IPS-20b (cell line): ENCODE data around the gene CYP39A1.

Experiments
- H3K27ac ChIP-seq: one replicate; pipeline ENCODE4 v1.5.1; 2013; ENCODE audit warnings: low read length
- H3K27me3 ChIP-seq: 2 replicates; pipeline ENCODE4 v1.6.1; 2013; ENCODE audit warnings: mild to moderate bottlenecking, low read length, inconsistent platforms; ENCODE audit not compliant: insufficient read depth
- H3K36me3 ChIP-seq: 2 replicates; pipeline ENCODE4 v1.6.1; 2013; ENCODE audit warnings: low read depth, mild to moderate bottlenecking, inconsistent platforms, low read length, moderate library complexity; ENCODE audit not compliant: insufficient read depth
- H3K4me1 ChIP-seq: 2 replicates; pipeline ENCODE4 v1.6.1; 2013; ENCODE audit warnings: mild to moderate bottlenecking, control low read depth, inconsistent platforms, low read length, moderate library complexity; ENCODE audit not compliant: insufficient read depth
- H3K4me3 ChIP-seq: 2 replicates; pipeline ENCODE4 v1.5.1; 2013; ENCODE audit warnings: mild to moderate bottlenecking, low read length, inconsistent platforms
- H3K9ac ChIP-seq: 2 replicates; pipeline ENCODE4 v1.6.1; 2013; ENCODE audit warnings: low read depth, mild to moderate bottlenecking, inconsistent platforms, low read length, moderate library complexity
- H3K9me3 ChIP-seq: 2 replicates; pipeline ENCODE4 v1.6.1; 2013; ENCODE audit warnings: mild to moderate bottlenecking, low read depth, low read length, inconsistent platforms; ENCODE audit not compliant: insufficient read depth

The CYP39A1 gene

GRCh38 chr6:46618726-46619125 lies 33.9 kb downstream of the CYP39A1 start:
- Histone ChIP-seq H3K27me3 (no peaks in the 10 kb centered on the region), H3K9me3 (no peaks in the 10 kb centered on the region), H3K4me3 (no peak overlapping the region), H3K4me1 (no peaks in the 10 kb centered on the region), H3K36me3 (no peaks in the 10 kb centered on the region), H3K27ac (no peak overlapping the region), H3K9ac (no peak overlapping the region)

- H3K36me3 ChIP-seq = no peaks in the 10 kb centered on the region
- H3K27ac ChIP-seq = no peak overlapping the region
- H3K9ac ChIP-seq = no peak overlapping the region
- no peak overlapping the region for H3K4me3 ChIP-seq
- H3K27me3 ChIP-seq = no peaks in the 10 kb centered on the region
- H3K9me3 ChIP-seq = no peaks in the 10 kb centered on the region
- no peaks in the 10 kb centered on the region for H3K4me1 ChIP-seq
Observed at GRCh38 chr6:46612645-46613044, 40.0 kb downstream of the CYP39A1 start.

GRCh38 chr6:46610862-46611553 lies 41.6 kb downstream of the CYP39A1 start:
- Histone ChIP-seq H3K27me3 (no peaks in the 10 kb centered on the region), H3K4me3 (no peak overlapping the region), H3K27ac (no peak overlapping the region), H3K9ac (no peak overlapping the region), H3K36me3 (no peaks in the 10 kb centered on the region), H3K9me3 (no peaks in the 10 kb centered on the region), H3K4me1 (no peaks in the 10 kb centered on the region)

- Histone ChIP-seq H3K4me3 (no peak overlapping the region), H3K36me3 (no peaks in the 10 kb centered on the region), H3K27me3 (no peaks in the 10 kb centered on the region), H3K9ac (no peak overlapping the region), H3K27ac (no peak overlapping the region), H3K9me3 (no peaks in the 10 kb centered on the region), H3K4me1 (no peaks in the 10 kb centered on the region)
Observed at GRCh38 chr6:46606338-46606737, 46.3 kb downstream of the CYP39A1 start.

- H3K4me1 ChIP-seq = no peaks in the 10 kb centered on the region
- H3K27me3 ChIP-seq = no peaks in the 10 kb centered on the region
- no peak overlapping the region for H3K9ac ChIP-seq
- H3K4me3 ChIP-seq = no peak overlapping the region
- no peaks in the 10 kb centered on the region for H3K9me3 ChIP-seq
- H3K27ac ChIP-seq = no peak overlapping the region
- no peaks in the 10 kb centered on the region for H3K36me3 ChIP-seq
Observed at GRCh38 chr6:46605091-46605797, 47.4 kb downstream of the CYP39A1 start.

GRCh38 chr6:46598215-46598614 lies 54.4 kb downstream of the CYP39A1 start:
- H3K9me3 ChIP-seq = peaks cover 3% of the 10 kb centered on the region; the same call in 1 of the 2 replicates
- H3K4me1 ChIP-seq = no peaks in the 10 kb centered on the region
- H3K27ac ChIP-seq = no peak overlapping the region
- no peaks in the 10 kb centered on the region for H3K36me3 ChIP-seq
- no peak overlapping the region for H3K4me3 ChIP-seq
- no peaks in the 10 kb centered on the region for H3K27me3 ChIP-seq
- no peak overlapping the region for H3K9ac ChIP-seq

GRCh38 chr6:46592740-46593139 lies 59.9 kb downstream of the CYP39A1 start:
- H3K9ac ChIP-seq = no peak overlapping the region
- no peak overlapping the region for H3K27ac ChIP-seq
- no peaks in the 10 kb centered on the region for H3K27me3 ChIP-seq
- no peaks in the 10 kb centered on the region for H3K36me3 ChIP-seq
- no peaks in the 10 kb centered on the region for H3K4me1 ChIP-seq
- H3K4me3 ChIP-seq = no peak overlapping the region
- H3K9me3 ChIP-seq = peaks cover 3% of the 10 kb centered on the region; the same call in 1 of the 2 replicates

GRCh38 chr6:46592046-46592445 lies 60.6 kb downstream of the CYP39A1 start:
- no peaks in the 10 kb centered on the region for H3K4me1 ChIP-seq
- no peak overlapping the region for H3K4me3 ChIP-seq
- H3K9ac ChIP-seq = no peak overlapping the region

GRCh38 chr6:46590765-46591164 lies 61.9 kb downstream of the CYP39A1 start:
- H3K9ac ChIP-seq = no peak overlapping the region
- H3K4me3 ChIP-seq = no peak overlapping the region
- H3K36me3 ChIP-seq = no peaks in the 10 kb centered on the region
- H3K4me1 ChIP-seq = no peaks in the 10 kb centered on the region
- no peak overlapping the region for H3K27ac ChIP-seq
- no peaks in the 10 kb centered on the region for H3K27me3 ChIP-seq
- peaks cover 3% of the 10 kb centered on the region; the same call in 1 of the 2 replicates for H3K9me3 ChIP-seq

More at GRCh38 chr6:46592046-46592445, 60.6 kb downstream of the CYP39A1 start:
- Histone ChIP-seq H3K36me3 (no peaks in the 10 kb centered on the region), H3K27me3 (no peaks in the 10 kb centered on the region), H3K27ac (no peak overlapping the region), H3K9me3 (peaks cover 3% of the 10 kb centered on the region; the same call in 1 of the 2 replicates)

- Histone ChIP-seq H3K4me3 (no peak overlapping the region), H3K9ac (no peak overlapping the region), H3K4me1 (no peaks in the 10 kb centered on the region), H3K27me3 (no peaks in the 10 kb centered on the region), H3K9me3 (no peaks in the 10 kb centered on the region), H3K36me3 (no peaks in the 10 kb centered on the region), H3K27ac (no peak overlapping the region)
Observed at GRCh38 chr6:46586906-46587305, 65.7 kb downstream of the CYP39A1 start.

GRCh38 chr6:46584586-46584985 lies 68.0 kb downstream of the CYP39A1 start:
- no peaks in the 10 kb centered on the region for H3K4me1 ChIP-seq
- H3K27ac ChIP-seq = no peak overlapping the region
- no peak overlapping the region for H3K9ac ChIP-seq
- no peaks in the 10 kb centered on the region for H3K27me3 ChIP-seq
- H3K9me3 ChIP-seq = no peaks in the 10 kb centered on the region
- H3K4me3 ChIP-seq = no peak overlapping the region
- no peaks in the 10 kb centered on the region for H3K36me3 ChIP-seq

GRCh38 chr6:46583721-46584120 lies 68.9 kb downstream of the CYP39A1 start:
- Histone ChIP-seq H3K9me3 (no peaks in the 10 kb centered on the region), H3K4me1 (no peaks in the 10 kb centered on the region), H3K9ac (no peak overlapping the region), H3K4me3 (no peak overlapping the region), H3K27me3 (no peaks in the 10 kb centered on the region), H3K36me3 (no peaks in the 10 kb centered on the region), H3K27ac (no peak overlapping the region)
